ENCODE measurements around the gene ANXA6. TPM values are rescaled to one million over a fixed set of nuclear protein-coding genes. Genes with fewer than 3 reads are reported as not detected.

Gene ANXA6
- total RNA-seq, 2 donors from 2014 or later, result 21.2 to 39.8 TPM

GRCh38 chr5:151132963-151133362 lies 24.6 kb downstream of the ANXA6 start:
- H3K27ac ChIP-seq, result no peak overlapping the region
- intact Hi-C loops (cut with DNase I), result no loop called here

GRCh38 chr5:151130922-151131891 lies 26.4 kb downstream of the ANXA6 start:
- Histone ChIP-seq H3K27me3 (no peaks in the 10 kb centered on the region), H3K4me3 (no peak overlapping the region), H3K36me3 (no peaks in the 10 kb centered on the region), H3K4me1 (no peaks in the 10 kb centered on the region), H3K9me3 (no peaks in the 10 kb centered on the region), H3K9ac (ENCODE audit: low read depth in 2 of 2, low read length in 2 of 2) (no peak overlapping the region), H3K27ac (no peak overlapping the region)
- intact Hi-C loops (cut with DNase I), result no loop called here
- no peak for TF ChIP-seq CTCF (IDR thresholded peaks at IDR 0.05)
- peak; percentile 51 for DNase-seq

More at GRCh38 chr5:151132963-151133362, 24.6 kb downstream of the ANXA6 start:
- no peaks in the 10 kb centered on the region for H3K27me3 ChIP-seq
- no peak for TF ChIP-seq CTCF (IDR thresholded peaks at IDR 0.05)
- H3K9me3 ChIP-seq, result no peaks in the 10 kb centered on the region
- no peaks in the 10 kb centered on the region for H3K4me1 ChIP-seq
- H3K9ac ChIP-seq (ENCODE audit: low read depth in 2 of 2, low read length in 2 of 2), result no peak overlapping the region
- no peak overlapping the region for H3K4me3 ChIP-seq
- DNase-seq, result no peak
- H3K36me3 ChIP-seq, result no peaks in the 10 kb centered on the region

GRCh38 chr5:151130235-151130921 lies 27.2 kb downstream of the ANXA6 start:
- Histone ChIP-seq H3K4me3 (no peak overlapping the region), H3K36me3 (no peaks in the 10 kb centered on the region), H3K9ac (ENCODE audit: low read depth in 2 of 2, low read length in 2 of 2) (no peak overlapping the region), H3K9me3 (no peaks in the 10 kb centered on the region), H3K27me3 (no peaks in the 10 kb centered on the region), H3K27ac (no peak overlapping the region), H3K4me1 (no peaks in the 10 kb centered on the region)
- no peak for TF ChIP-seq CTCF (IDR thresholded peaks at IDR 0.05)
- intact Hi-C loops (cut with DNase I), result no loop called here
- no peak for DNase-seq

GRCh38 chr5:151128817-151129216 lies 28.8 kb downstream of the ANXA6 start:
- H3K4me3 ChIP-seq, result no peak overlapping the region
- no peak for DNase-seq
- intact Hi-C loops (cut with DNase I), result loop anchor here (5.0 kb wide), 1 partner anchor 108 kb away; no protein-coding TSS in a partner anchor
- H3K9me3 ChIP-seq, result no peaks in the 10 kb centered on the region
- no peak overlapping the region for H3K27ac ChIP-seq
- H3K27me3 ChIP-seq, result no peaks in the 10 kb centered on the region
- no peak overlapping the region for H3K9ac ChIP-seq (ENCODE audit: low read depth in 2 of 2, low read length in 2 of 2)
- TF ChIP-seq CTCF (IDR thresholded peaks at IDR 0.05), result no peak
- no peaks in the 10 kb centered on the region for H3K4me1 ChIP-seq
- H3K36me3 ChIP-seq, result no peaks in the 10 kb centered on the region

- Histone ChIP-seq H3K4me3 (no peak overlapping the region), H3K27ac (no peak overlapping the region), H3K27me3 (no peaks in the 10 kb centered on the region), H3K4me1 (no peaks in the 10 kb centered on the region), H3K36me3 (no peaks in the 10 kb centered on the region), H3K9me3 (no peaks in the 10 kb centered on the region), H3K9ac (ENCODE audit: low read depth in 2 of 2, low read length in 2 of 2) (no peak overlapping the region)
- intact Hi-C loops (cut with DNase I), result loop anchor here (2.0 to 5.0 kb wide), 2 partner anchors 35 to 109 kb away; no protein-coding TSS in a partner anchor
- TF ChIP-seq CTCF (IDR thresholded peaks at IDR 0.05), result no peak
- no peak for DNase-seq
Measured at GRCh38 chr5:151127926-151128325, 29.7 kb downstream of the ANXA6 start.
